ENCODE data around the gene TMEM255A.

DNA sequence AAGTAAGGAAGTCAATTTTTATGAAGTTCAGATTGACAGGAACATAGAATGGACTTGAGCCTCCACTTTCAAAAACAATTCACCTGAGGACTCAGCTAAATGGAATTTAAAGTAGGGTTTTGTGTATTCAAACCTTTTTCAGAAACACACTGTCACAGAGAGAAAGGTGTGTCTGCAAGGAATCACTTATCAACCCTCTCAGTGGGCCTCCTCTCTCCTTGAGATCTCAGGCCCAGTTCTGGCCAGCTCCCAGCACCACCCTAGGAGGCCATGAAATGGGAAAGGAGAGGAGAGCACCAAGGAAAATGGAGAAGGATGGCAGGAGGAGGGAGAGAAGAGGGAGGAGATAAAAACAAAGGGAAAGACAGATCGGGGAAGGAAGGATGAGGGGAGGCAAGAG, 28.6 kb downstream of the TMEM255A start:
- TF ChIP-seq, protein P1, sequence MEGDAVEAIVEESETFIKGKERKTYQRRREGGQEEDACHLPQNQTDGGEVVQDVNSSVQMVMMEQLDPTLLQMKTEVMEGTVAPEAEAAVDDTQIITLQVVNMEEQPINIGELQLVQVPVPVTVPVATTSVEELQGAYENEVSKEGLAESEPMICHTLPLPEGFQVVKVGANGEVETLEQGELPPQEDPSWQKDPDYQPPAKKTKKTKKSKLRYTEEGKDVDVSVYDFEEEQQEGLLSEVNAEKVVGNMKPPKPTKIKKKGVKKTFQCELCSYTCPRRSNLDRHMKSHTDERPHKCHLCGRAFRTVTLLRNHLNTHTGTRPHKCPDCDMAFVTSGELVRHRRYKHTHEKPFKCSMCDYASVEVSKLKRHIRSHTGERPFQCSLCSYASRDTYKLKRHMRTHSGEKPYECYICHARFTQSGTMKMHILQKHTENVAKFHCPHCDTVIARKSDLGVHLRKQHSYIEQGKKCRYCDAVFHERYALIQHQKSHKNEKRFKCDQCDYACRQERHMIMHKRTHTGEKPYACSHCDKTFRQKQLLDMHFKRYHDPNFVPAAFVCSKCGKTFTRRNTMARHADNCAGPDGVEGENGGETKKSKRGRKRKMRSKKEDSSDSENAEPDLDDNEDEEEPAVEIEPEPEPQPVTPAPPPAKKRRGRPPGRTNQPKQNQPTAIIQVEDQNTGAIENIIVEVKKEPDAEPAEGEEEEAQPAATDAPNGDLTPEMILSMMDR (IDR thresholded peaks at IDR 0.05; ENCODE audit: insufficient read depth, low read length, poor library complexity, severe bottlenecking) = no peak
- no peak for TF ChIP-seq EZH2phosphoT487 (conservative IDR thresholded peaks at IDR 0.05; ENCODE audit: low read length)

Measured in SU-DHL-6 (cell line).